Endothelial cell of umbilical vein (primary cell): ENCODE data around the gene CTSD. TPM values are rescaled to one million over a fixed set of nuclear protein-coding genes. Genes with fewer than 3 reads are reported as not detected.

Source experiments
- BruUV-seq: library from RNA; stranded (reverse); fragments of 400-500 nt; replicated peaks from 2 replicates; lab custom pipeline; 2021; lab: Mats Ljungman, UMichigan
- CTCF ChIA-PET: fragments of 300-600, 350-600 bp; sonication (Branson Sonifier 250); formaldehyde crosslinking; loops from one replicate; lab custom pipeline; 2021; ENCODE audit warnings: antibody characterized with exemption, inconsistent platforms; lab: Charles Lee
- POLR2A ChIA-PET: fragments of 300-600, 350-600 bp; sonication (Branson Sonifier 250); formaldehyde crosslinking; loops from one replicate; lab custom pipeline; 2021; ENCODE audit warnings: antibody characterized with exemption, inconsistent platforms; lab: Charles Lee
- DNase-seq: peaks from one replicate; pipeline ENCODE4 v3.0.0-alpha.2; 2011; ENCODE audit warnings: low read depth, low spot score
- FAIRE-seq: peaks from 2 replicates; lab custom pipeline; 2011; peaks lifted over from hg19 to GRCh38; lab: Jason Lieb, UNC
- H2AFZ ChIP-seq: 2 replicates; pipeline ENCODE4 v1.6.0; 2012; ENCODE audit warnings: low read depth, low read length, control low read depth, inconsistent platforms
- H3K27ac ChIP-seq: 2 replicates; pipeline ENCODE4 v1.5.1; 2011; ENCODE audit warnings: low read depth, mild to moderate bottlenecking, control low read depth, low read length, moderate library complexity; ENCODE audit not compliant: insufficient read depth
- H3K27me3 ChIP-seq, 2 experiments: 2 replicates each; pipeline versions ENCODE4 v1.6.0 to v1.6.1; 2011; ENCODE audit warnings: low read length in 2 of 2, mixed read lengths in 1 of 2; ENCODE audit not compliant: control insufficient read depth in 2 of 2, insufficient read depth in 2 of 2
- H3K36me3 ChIP-seq, 2 experiments: 2 replicates in 1 of 2; 3 replicates in 1 of 2; pipeline ENCODE4 v1.5.1; 2011; ENCODE audit warnings: low read length in 2 of 2, mild to moderate bottlenecking in 1 of 2, moderate library complexity in 1 of 2; ENCODE audit not compliant: control insufficient read depth in 2 of 2, insufficient read depth in 2 of 2; ENCODE audit errors: extremely low read depth in 1 of 2
- H3K4me1 ChIP-seq: 3 replicates; pipeline ENCODE4 v1.5.1; 2011; ENCODE audit warnings: mild to moderate bottlenecking, low read length; ENCODE audit not compliant: control insufficient read depth, insufficient read depth; ENCODE audit errors: extremely low read depth
- H3K4me2 ChIP-seq: 2 replicates; pipeline ENCODE4 v1.6.1; 2011; ENCODE audit warnings: low read length, control low read depth, mixed read lengths; ENCODE audit not compliant: insufficient read depth
- H3K4me3 ChIP-seq, 3 experiments: fragments of 200-600 bp in 1 of 3; sonication (generic), shearing (Covaris generic) in 1 of 3; replicated peaks in 1 of 3; 2 replicates each; pipeline ENCODE4 v1.5.1; 2011 to 2016; ENCODE audit warnings: control low read depth in 3 of 3, low read length in 3 of 3, mild to moderate bottlenecking in 2 of 3, inconsistent platforms in 1 of 3, low read depth in 1 of 3, moderate library complexity in 1 of 3; ENCODE audit not compliant: insufficient read depth in 1 of 3
- H3K79me2 ChIP-seq: 2 replicates; pipeline ENCODE4 v1.6.0; 2012; ENCODE audit warnings: low read length, inconsistent platforms; ENCODE audit not compliant: control insufficient read depth, insufficient read depth
- H3K9ac ChIP-seq: replicated peaks from 2 replicates; pipeline ENCODE3; 2011; ENCODE audit warnings: low read length, control low read depth; ENCODE audit not compliant: insufficient read depth; ENCODE audit errors: extremely low read depth
- H3K9me1 ChIP-seq: replicated peaks from 3 replicates; pipeline ENCODE4 v1.6.0; 2011; ENCODE audit warnings: mild to moderate bottlenecking, low read length; ENCODE audit not compliant: control insufficient read depth, insufficient read depth; ENCODE audit errors: extremely low read depth
- H3K9me3 ChIP-seq: replicated peaks from 2 replicates; pipeline ENCODE4 v1.5.1; 2012; ENCODE audit warnings: low read length, inconsistent platforms; ENCODE audit not compliant: control insufficient read depth, insufficient read depth
- H4K20me1 ChIP-seq: replicated peaks from 2 replicates; pipeline ENCODE3; 2011; ENCODE audit warnings: mild to moderate bottlenecking, low read length; ENCODE audit not compliant: control insufficient read depth, insufficient read depth; ENCODE audit errors: extremely low read depth
- EZH2 ChIP-seq: IDR thresholded peaks from 2 replicates; pipeline ENCODE4 v1.6.1; 2012; ENCODE audit warnings: borderline replicate concordance, low read depth, mild to moderate bottlenecking, moderate library complexity, low read length, inconsistent platforms; ENCODE audit not compliant: severe bottlenecking
- FOS ChIP-seq: IDR thresholded peaks from 2 replicates; pipeline ENCODE4 v1.6.1; 2011; ENCODE audit warnings: mild to moderate bottlenecking, low read length, moderate library complexity, borderline replicate concordance; ENCODE audit not compliant: insufficient read depth
- GATA2 ChIP-seq: IDR thresholded peaks from 2 replicates; pipeline ENCODE4 v1.7.0; 2011; ENCODE audit warnings: low read depth, mild to moderate bottlenecking, moderate library complexity, mixed read lengths, low read length; ENCODE audit not compliant: insufficient read length, insufficient read depth
- JUN ChIP-seq: IDR thresholded peaks from 2 replicates; pipeline ENCODE4 v1.6.1; 2011; ENCODE audit warnings: borderline replicate concordance, low read depth; ENCODE audit not compliant: insufficient read length, insufficient read depth
- MYC ChIP-seq: IDR thresholded peaks from one replicate; pipeline ENCODE4 v1.6.1; 2011; ENCODE audit warnings: mild to moderate bottlenecking, low read depth, low read length
- POLR2A ChIP-seq: IDR thresholded peaks from 2 replicates; pipeline ENCODE4 v1.6.1; 2012; ENCODE audit warnings: low read depth, mild to moderate bottlenecking, control low read depth, low read length
- POLR2AphosphoS5 ChIP-seq: IDR thresholded peaks from 2 replicates; pipeline ENCODE4 v1.6.1; 2012; ENCODE audit warnings: low read depth, mild to moderate bottlenecking, control low read depth, low read length, moderate library complexity; ENCODE audit not compliant: insufficient read depth
- dilution Hi-C: fragments of 300-500 bp; cut with MboI; formaldehyde crosslinking; loops from one replicate; pipeline ENCODE4 v1.15.0; 2019; ENCODE audit warnings: low sequenced_read_pairs; ENCODE audit not compliant: extremely low pct_ligation_motif_present
- intact Hi-C: fragments of 100-400 bp; cut with micrococcal nuclease; formaldehyde crosslinking; loops from one replicate; pipeline ENCODE4 v1.10.0; 2022
- polyA plus RNA-seq, 4 experiments: library from polyadenylated mRNA; depleted of rRNA in 3 of 4; stranded (reverse) in 3 of 4; unstranded in 1 of 4; fragments of >200 nt; gene quantifications; 2 replicates each; pipeline versions ENCODE4 v1.2.1 to v1.2.3, GENCODE V29; 2011 to 2012; ENCODE audit warnings: missing spikeins in 1 of 4
- total RNA-seq: library from RNA; stranded (reverse); gene quantifications from 2 replicates; pipeline ENCODE4 v1.2.3, GENCODE V29; 2021
- TF ChIP-seq, protein P1 (sequence below), 2 donors: IDR thresholded peaks; 1 replicate in 1 of 2; 2 replicates in 1 of 2; pipeline ENCODE4 v1.5.1; 2011; ENCODE audit warnings: low read length in 2 of 2, mild to moderate bottlenecking in 2 of 2, moderate library complexity in 2 of 2, control low read depth in 1 of 2, inconsistent platforms in 1 of 2, low read depth in 1 of 2; ENCODE audit not compliant: insufficient read depth in 1 of 2; ENCODE audit errors: extremely low read depth in 1 of 2
- TF ChIP-seq, protein P2 (sequence below): IDR thresholded peaks from 2 replicates; pipeline ENCODE4 v1.6.1; 2011; ENCODE audit not compliant: insufficient read depth, insufficient read length

Gene CTSD
- total and polyA plus RNA-seq, 2 donors (not counting 3 experiments of a cell fraction or from before 2014, with no cell fraction given), result 215 to 248 TPM

DNA sequence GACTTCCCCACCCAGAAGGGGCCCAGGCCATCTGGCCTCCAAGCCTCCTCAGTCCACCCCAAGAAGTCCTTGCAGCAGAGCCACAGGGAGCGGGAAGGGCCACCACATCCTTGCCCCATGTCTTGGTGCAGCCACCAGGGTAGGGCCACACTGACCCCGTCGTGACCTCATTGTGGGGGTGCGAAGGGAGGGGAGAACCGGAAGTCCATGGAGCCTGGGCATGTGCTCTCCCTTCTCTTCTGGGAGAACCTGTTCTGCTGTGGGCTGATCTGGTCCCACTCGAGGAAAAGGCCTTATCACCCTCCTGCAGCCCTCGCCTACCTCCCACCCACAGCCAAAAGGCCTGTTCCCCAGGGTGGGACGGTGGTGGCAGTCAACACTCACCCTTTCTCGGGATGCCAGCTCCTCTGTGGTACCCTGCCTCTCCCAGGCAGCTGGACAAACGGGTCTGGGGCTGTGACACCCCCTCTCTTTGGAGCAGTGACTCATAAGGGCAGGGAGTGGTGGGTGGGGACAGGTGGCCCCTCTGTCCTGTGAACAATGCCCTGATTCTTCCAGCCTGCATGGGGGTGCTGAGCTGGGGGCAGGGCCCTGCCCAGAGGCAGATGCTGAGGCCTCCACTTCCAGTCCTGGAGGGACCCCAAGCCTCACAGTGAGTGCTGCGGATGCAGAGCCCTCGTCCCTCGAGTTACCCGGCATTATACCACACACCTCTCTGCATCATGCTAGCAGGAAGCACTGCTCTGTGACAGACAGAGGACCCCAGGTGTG, 14.6 kb upstream of the CTSD start:
- no peaks in the 10 kb centered on the region for H3K9me1 ChIP-seq
- dilution Hi-C loops (no loop called here), intact Hi-C loops (no loop called here)
- no TSS peak for BruUV-seq
- H3K4me3 ChIP-seq, result no peak overlapping the region
- H3K4me2 ChIP-seq, result no peak overlapping the region
- no peaks in the 10 kb centered on the region for H3K27me3 ChIP-seq
- no peaks in the 10 kb centered on the region for H4K20me1 ChIP-seq
- TF ChIP-seq POLR2AphosphoS5, result no peak
- TF ChIP-seq GATA2, result no peak
- no peak for TF ChIP-seq EZH2
- no peak for TF ChIP-seq JUN
- no peak for TF ChIP-seq MYC
- TF ChIP-seq FOS, result no peak
- TF ChIP-seq, protein P1, sequence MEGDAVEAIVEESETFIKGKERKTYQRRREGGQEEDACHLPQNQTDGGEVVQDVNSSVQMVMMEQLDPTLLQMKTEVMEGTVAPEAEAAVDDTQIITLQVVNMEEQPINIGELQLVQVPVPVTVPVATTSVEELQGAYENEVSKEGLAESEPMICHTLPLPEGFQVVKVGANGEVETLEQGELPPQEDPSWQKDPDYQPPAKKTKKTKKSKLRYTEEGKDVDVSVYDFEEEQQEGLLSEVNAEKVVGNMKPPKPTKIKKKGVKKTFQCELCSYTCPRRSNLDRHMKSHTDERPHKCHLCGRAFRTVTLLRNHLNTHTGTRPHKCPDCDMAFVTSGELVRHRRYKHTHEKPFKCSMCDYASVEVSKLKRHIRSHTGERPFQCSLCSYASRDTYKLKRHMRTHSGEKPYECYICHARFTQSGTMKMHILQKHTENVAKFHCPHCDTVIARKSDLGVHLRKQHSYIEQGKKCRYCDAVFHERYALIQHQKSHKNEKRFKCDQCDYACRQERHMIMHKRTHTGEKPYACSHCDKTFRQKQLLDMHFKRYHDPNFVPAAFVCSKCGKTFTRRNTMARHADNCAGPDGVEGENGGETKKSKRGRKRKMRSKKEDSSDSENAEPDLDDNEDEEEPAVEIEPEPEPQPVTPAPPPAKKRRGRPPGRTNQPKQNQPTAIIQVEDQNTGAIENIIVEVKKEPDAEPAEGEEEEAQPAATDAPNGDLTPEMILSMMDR (IDR thresholded peaks at IDR 0.05; ENCODE audit: extremely low read depth in 1 of 2, insufficient read depth in 1 of 2, low read depth in 1 of 2, low read length in 2 of 2), result no peak
- TF ChIP-seq, protein P2, sequence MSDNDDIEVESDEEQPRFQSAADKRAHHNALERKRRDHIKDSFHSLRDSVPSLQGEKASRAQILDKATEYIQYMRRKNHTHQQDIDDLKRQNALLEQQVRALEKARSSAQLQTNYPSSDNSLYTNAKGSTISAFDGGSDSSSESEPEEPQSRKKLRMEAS, result no peak
- TF ChIP-seq POLR2A, result no peak
- H3K27ac ChIP-seq, result no peak overlapping the region
- no peaks in the 10 kb centered on the region for H3K36me3 ChIP-seq
- no peaks in the 10 kb centered on the region for H3K4me1 ChIP-seq
- no peaks in the 10 kb centered on the region for H3K9me3 ChIP-seq
- no peak overlapping the region for H3K9ac ChIP-seq
- no peaks in the 10 kb centered on the region for H3K79me2 ChIP-seq
- no peak overlapping the region for H2AFZ ChIP-seq
- DNase-seq, result no peak
- FAIRE-seq, result no peak
- CTCF ChIA-PET, result interaction anchor here (1.3 to 1.6 kb wide), 2 partner anchors 84 to 126 kb away, joined by 3 to 7 read pairs; no protein-coding TSS in a partner anchor
- POLR2A ChIA-PET, result no interaction called here
